ENCODE results near the gene ZNF787. TPM values are rescaled to one million over a fixed set of nuclear protein-coding genes. Genes with fewer than 3 reads are reported as not detected.

Gene ZNF787
- total RNA-seq, 4 donors from 2014 or later: 3.3 to 32.1 (median 21.5) TPM; not detected in 1

- Histone ChIP-seq H3K36me3 (no peaks in the 10 kb centered on the region), H3K27me3 (no peaks in the 10 kb centered on the region), H3K9me3 (no peaks in the 10 kb centered on the region), H3K4me1 (peaks cover 0 to 5% of the 10 kb centered on the region in 2 donors), H3K27ac (no peak overlapping the region), H3K4me3 (no peak overlapping the region)
- TF ChIP-seq CTCF (IDR thresholded peaks at IDR 0.05): no peak
- no peak for TF ChIP-seq POLR2A (IDR thresholded peaks at IDR 0.05)
- DNase-seq: no peak
- intact Hi-C loops (cut with DNase I; ENCODE audit: low total_unique reads): loop anchor here (5.0 to 10.0 kb wide), 2 partner anchors 93 to 555 kb away; no protein-coding TSS in a partner anchor
Measured at GRCh38 chr19:56079609-56080008, 41.5 kb downstream of the ZNF787 start.

GRCh38 chr19:56076498-56076897 is 44.6 kb downstream of the ZNF787 start:
- Histone ChIP-seq H3K9me3 (no peaks in the 10 kb centered on the region), H3K27me3 (no peaks in the 10 kb centered on the region), H3K4me1 (peaks cover 0 to 5% of the 10 kb centered on the region in 2 donors), H3K36me3 (no peaks in the 10 kb centered on the region), H3K4me3 (no peak overlapping the region), H3K27ac (no peak overlapping the region)
- intact Hi-C loops (cut with DNase I; ENCODE audit: low total_unique reads): loop anchor here (5.0 kb wide), 1 partner anchor 96 kb away; no protein-coding TSS in a partner anchor
- TF ChIP-seq CTCF (IDR thresholded peaks at IDR 0.05) (peak; percentile 62 to 81 (median 77)), POLR2A (IDR thresholded peaks at IDR 0.05) (no peak)
- peak in 1 of 2 donors; percentile 44 for DNase-seq

- intact Hi-C loops (cut with DNase I; ENCODE audit: low total_unique reads): no loop called here
- H3K4me3 ChIP-seq: no peak overlapping the region
- no peak for TF ChIP-seq CTCF (IDR thresholded peaks at IDR 0.05)
- TF ChIP-seq POLR2A (IDR thresholded peaks at IDR 0.05): no peak
- no peak for DNase-seq
- no peaks in the 10 kb centered on the region for H3K4me1 ChIP-seq
- no peaks in the 10 kb centered on the region for H3K9me3 ChIP-seq
- H3K36me3 ChIP-seq: no peaks in the 10 kb centered on the region
- no peaks in the 10 kb centered on the region for H3K27me3 ChIP-seq
- H3K27ac ChIP-seq: no peak overlapping the region
Measured at GRCh38 chr19:56071151-56071550, 49.9 kb downstream of the ZNF787 start.

GRCh38 chr19:56069642-56070041 is 51.5 kb downstream of the ZNF787 start:
- H3K27me3 ChIP-seq: no peaks in the 10 kb centered on the region
- no peaks in the 10 kb centered on the region for H3K4me1 ChIP-seq
- intact Hi-C loops (cut with DNase I; ENCODE audit: low total_unique reads): no loop called here
- no peak for DNase-seq
- no peaks in the 10 kb centered on the region for H3K9me3 ChIP-seq
- no peak overlapping the region for H3K4me3 ChIP-seq
- TF ChIP-seq POLR2A (IDR thresholded peaks at IDR 0.05) (no peak), CTCF (IDR thresholded peaks at IDR 0.05) (no peak)
- H3K27ac ChIP-seq: no peak overlapping the region
- H3K36me3 ChIP-seq: no peaks in the 10 kb centered on the region

GRCh38 chr19:56066152-56067023 is 54.7 kb downstream of the ZNF787 start:
- H3K4me1 ChIP-seq: no peaks in the 10 kb centered on the region
- no peak overlapping the region for H3K27ac ChIP-seq
- no peaks in the 10 kb centered on the region for H3K27me3 ChIP-seq
- no peaks in the 10 kb centered on the region for H3K36me3 ChIP-seq
- TF ChIP-seq POLR2A (IDR thresholded peaks at IDR 0.05) (no peak), CTCF (IDR thresholded peaks at IDR 0.05) (peak; percentile 67 to 81 (median 79))
- intact Hi-C loops (cut with DNase I; ENCODE audit: low total_unique reads): no loop called here
- H3K9me3 ChIP-seq: no peaks in the 10 kb centered on the region
- DNase-seq: peak; percentile 48 to 63
- H3K4me3 ChIP-seq: no peak overlapping the region
